HG03469 (cell line): Measurements from ENCODE around the gene PRKCI.
"Not testable (repeated sequence)": the region's sequence is repeated elsewhere in the genome, so short reads cannot be mapped to it uniquely, and the experiment has no call there.

ENCODE experiments used
- ATAC-seq: cut with Tn5 transposase; IDR thresholded peaks from one replicate; pipeline ENCODE4 v1.9.1; 2021; ENCODE audit warnings: mild to moderate bottlenecking, moderate library complexity, moderate number of reproducible peaks; ENCODE audit not compliant: unreplicated experiment

The PRKCI gene

GRCh38 chr3:170222647-170223541, 670 bp downstream of the PRKCI start:
- ATAC-seq: no peak

- no peak for ATAC-seq
These were observed 2.9 kb downstream of the PRKCI start for GRCh38 chr3:170225166-170225565.

- ATAC-seq: no peak
These were observed 4.3 kb downstream of the PRKCI start for GRCh38 chr3:170226426-170226960.

- no peak for ATAC-seq
These were observed 6.0 kb downstream of the PRKCI start for GRCh38 chr3:170228093-170228766.

GRCh38 chr3:170232266-170232665, 10.0 kb downstream of the PRKCI start:
- no peak for ATAC-seq

GRCh38 chr3:170233530-170233929, 11.3 kb downstream of the PRKCI start:
- ATAC-seq: no peak

GRCh38 chr3:170240142-170240541, 17.9 kb downstream of the PRKCI start:
- no peak for ATAC-seq

- ATAC-seq: no peak
These were observed 18.4 kb downstream of the PRKCI start for GRCh38 chr3:170240671-170241070.

- no peak for ATAC-seq
These were observed 22.4 kb downstream of the PRKCI start for GRCh38 chr3:170244576-170244975.

GRCh38 chr3:170247875-170248274, 25.7 kb downstream of the PRKCI start:
- no peak for ATAC-seq

- ATAC-seq: no peak
These were observed 34.4 kb downstream of the PRKCI start for GRCh38 chr3:170256597-170256996.

GRCh38 chr3:170257145-170257544, 34.9 kb downstream of the PRKCI start:
- ATAC-seq: peak; percentile 46

GRCh38 chr3:170258105-170258487, 35.9 kb downstream of the PRKCI start:
- no peak for ATAC-seq

- ATAC-seq: no peak
These were observed 37.7 kb downstream of the PRKCI start for GRCh38 chr3:170259907-170260306.

- ATAC-seq: no peak
These were observed 45.6 kb downstream of the PRKCI start for GRCh38 chr3:170267793-170268192.

- ATAC-seq: not testable (repeated sequence)
These were observed 47.5 kb downstream of the PRKCI start for GRCh38 chr3:170269673-170270254.

GRCh38 chr3:170270282-170270881, 48.2 kb downstream of the PRKCI start:
- no peak for ATAC-seq

GRCh38 chr3:170274641-170275040, 52.4 kb downstream of the PRKCI start:
- no peak for ATAC-seq

- ATAC-seq: no peak
These were observed 53.6 kb downstream of the PRKCI start for GRCh38 chr3:170275832-170276231.

GRCh38 chr3:170277311-170277710, 55.1 kb downstream of the PRKCI start:
- not testable (repeated sequence) for ATAC-seq
